ENCODE results near the gene TBC1D23.

DNA sequence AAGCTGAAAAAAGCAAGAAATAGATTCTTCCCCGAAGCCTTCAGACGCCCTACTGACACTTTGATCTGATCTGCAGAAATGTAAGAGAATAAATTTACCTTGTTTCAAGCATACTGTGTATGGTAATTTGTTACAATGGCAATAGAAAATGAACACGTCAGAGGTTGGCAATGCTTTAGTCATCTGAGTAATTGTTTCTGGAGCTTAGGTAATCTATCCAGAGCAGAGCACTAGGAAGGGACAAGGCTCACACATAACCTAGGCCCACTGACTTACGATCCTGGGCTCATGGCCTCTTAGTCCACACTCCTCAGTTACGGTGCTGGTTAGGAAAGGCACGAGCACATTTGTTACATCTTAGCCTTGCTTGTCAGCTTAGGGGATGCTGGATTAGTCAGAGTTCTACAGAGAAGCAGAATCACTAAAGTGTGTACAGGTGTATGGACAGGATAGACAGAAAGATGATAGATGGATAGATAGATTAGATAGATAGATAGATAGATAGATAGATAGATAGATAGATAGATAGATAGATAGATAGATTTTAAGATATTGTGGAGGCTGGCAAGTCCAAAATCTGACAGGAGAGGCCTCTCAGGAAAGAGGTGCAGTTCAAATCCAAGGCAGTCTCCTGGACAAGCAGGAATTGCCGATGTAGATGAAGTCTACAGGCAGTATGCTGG lies 46.8 kb upstream of the TBC1D23 start:
- TF ChIP-seq, protein P1, sequence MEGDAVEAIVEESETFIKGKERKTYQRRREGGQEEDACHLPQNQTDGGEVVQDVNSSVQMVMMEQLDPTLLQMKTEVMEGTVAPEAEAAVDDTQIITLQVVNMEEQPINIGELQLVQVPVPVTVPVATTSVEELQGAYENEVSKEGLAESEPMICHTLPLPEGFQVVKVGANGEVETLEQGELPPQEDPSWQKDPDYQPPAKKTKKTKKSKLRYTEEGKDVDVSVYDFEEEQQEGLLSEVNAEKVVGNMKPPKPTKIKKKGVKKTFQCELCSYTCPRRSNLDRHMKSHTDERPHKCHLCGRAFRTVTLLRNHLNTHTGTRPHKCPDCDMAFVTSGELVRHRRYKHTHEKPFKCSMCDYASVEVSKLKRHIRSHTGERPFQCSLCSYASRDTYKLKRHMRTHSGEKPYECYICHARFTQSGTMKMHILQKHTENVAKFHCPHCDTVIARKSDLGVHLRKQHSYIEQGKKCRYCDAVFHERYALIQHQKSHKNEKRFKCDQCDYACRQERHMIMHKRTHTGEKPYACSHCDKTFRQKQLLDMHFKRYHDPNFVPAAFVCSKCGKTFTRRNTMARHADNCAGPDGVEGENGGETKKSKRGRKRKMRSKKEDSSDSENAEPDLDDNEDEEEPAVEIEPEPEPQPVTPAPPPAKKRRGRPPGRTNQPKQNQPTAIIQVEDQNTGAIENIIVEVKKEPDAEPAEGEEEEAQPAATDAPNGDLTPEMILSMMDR (IDR thresholded peaks at IDR 0.05; ENCODE audit: low read depth, low read length, poor library complexity, severe bottlenecking), result no peak
- no peak for TF ChIP-seq EZH2phosphoT487 (IDR thresholded peaks at IDR 0.05; ENCODE audit: borderline replicate concordance, low read length)

All from DOHH2 (cell line).